Limb (tissue), 2 donors: ENCODE results near the gene MYLK.
"Not testable (repeated sequence)": the region's sequence is repeated elsewhere in the genome, so short reads cannot be mapped to it uniquely, and the experiment has no call there.

ENCODE experiments used
- DNase-seq, 2 donors: peaks; one replicate each; pipeline ENCODE4 v3.0.0-alpha.2; 2016; ENCODE audit errors: extremely low spot score in 2 of 2

The MYLK gene

GRCh38 chr3:123627673-123628670 lies 256.2 kb downstream of the MYLK start:
- DNase-seq: no peak

GRCh38 chr3:123626881-123627280 lies 257.3 kb downstream of the MYLK start:
- no peak for DNase-seq

- DNase-seq: no peak
These were observed 259.8 kb downstream of the MYLK start for GRCh38 chr3:123624302-123624701.

GRCh38 chr3:123623346-123623880 lies 260.7 kb downstream of the MYLK start:
- DNase-seq: no peak

GRCh38 chr3:123622766-123623165 lies 261.4 kb downstream of the MYLK start:
- no peak for DNase-seq

- DNase-seq: no peak
These were observed 262.3 kb downstream of the MYLK start for GRCh38 chr3:123621850-123622189.

GRCh38 chr3:123621186-123621849 lies 262.8 kb downstream of the MYLK start:
- no peak for DNase-seq

- no peak for DNase-seq
These were observed 263.8 kb downstream of the MYLK start for GRCh38 chr3:123620343-123620742.

GRCh38 chr3:123618768-123619484 lies 265.2 kb downstream of the MYLK start:
- DNase-seq: peak; percentile 34 to 80

- DNase-seq: no peak
These were observed 265.9 kb downstream of the MYLK start for GRCh38 chr3:123618076-123618708.

- no peak for DNase-seq
These were observed 267.5 kb downstream of the MYLK start for GRCh38 chr3:123616593-123616992.

GRCh38 chr3:123613543-123613942 lies 270.6 kb downstream of the MYLK start:
- DNase-seq: no peak

GRCh38 chr3:123611674-123612073 lies 272.5 kb downstream of the MYLK start:
- not testable (repeated sequence) for DNase-seq

GRCh38 chr3:123611082-123611481 lies 273.1 kb downstream of the MYLK start:
- no peak for DNase-seq

- DNase-seq: no peak
These were observed 273.8 kb downstream of the MYLK start for GRCh38 chr3:123610331-123610730.

- DNase-seq: no peak
These were observed 275.1 kb downstream of the MYLK start for GRCh38 chr3:123609063-123609462.

GRCh38 chr3:123608263-123608937 lies 275.7 kb downstream of the MYLK start:
- no peak for DNase-seq

GRCh38 chr3:123606527-123606926 lies 277.6 kb downstream of the MYLK start:
- DNase-seq: no peak

- no peak for DNase-seq
These were observed 278.3 kb downstream of the MYLK start for GRCh38 chr3:123605789-123606234.

GRCh38 chr3:123603153-123603552 lies 281.0 kb downstream of the MYLK start:
- DNase-seq: not testable (repeated sequence)

- DNase-seq: no peak
These were observed 281.8 kb downstream of the MYLK start for GRCh38 chr3:123602325-123602724.
